GM23338 (cell line): ENCODE measurements around the gene LATS1. TPM values are rescaled to one million over a fixed set of nuclear protein-coding genes. Genes with fewer than 3 reads are reported as not detected.

Experiments
- ATAC-seq: fragments of 200-7000 bp; cut with Tn5 transposase; 3 replicates; pipeline ENCODE4 v1.9.1; 2020
- DNase-seq: peaks from one replicate; pipeline ENCODE4 v3.0.0-alpha.2; 2015; ENCODE audit warnings: low spot score
- H2AFZ ChIP-seq: fragments of 200-600 bp; sonication (generic); 2 replicates; pipeline ENCODE4 v1.8.0; 2016; ENCODE audit warnings: antibody characterized with exemption, mild to moderate bottlenecking, moderate library complexity
- H3F3A ChIP-seq: fragments of 200-600 bp; sonication (generic); replicated peaks from 2 replicates; pipeline ENCODE4 v1.8.0; 2017; ENCODE audit warnings: antibody characterized with exemption, mixed run types, low read depth
- H3K27ac ChIP-seq: fragments of 200-600 bp; sonication (generic); 2 replicates; pipeline ENCODE4 v1.6.1; 2016; ENCODE audit warnings: low read depth
- H3K27me3 ChIP-seq: fragments of 200-600 bp; sonication (generic); 2 replicates; pipeline ENCODE4 v1.8.0; 2016; ENCODE audit warnings: mild to moderate bottlenecking, mixed run types, moderate library complexity; ENCODE audit not compliant: insufficient read depth
- H3K36me3 ChIP-seq: fragments of 200-600 bp; sonication (generic); 2 replicates; pipeline ENCODE4 v1.8.0; 2016; ENCODE audit warnings: mild to moderate bottlenecking; ENCODE audit not compliant: insufficient read depth
- H3K4me1 ChIP-seq: fragments of 200-600 bp; sonication (generic); 2 replicates; pipeline ENCODE4 v1.8.0; 2016; ENCODE audit warnings: mild to moderate bottlenecking, moderate library complexity; ENCODE audit not compliant: insufficient read depth
- H3K4me2 ChIP-seq: fragments of 200-600 bp; sonication (generic); 2 replicates; pipeline ENCODE4 v1.7.1; 2017; ENCODE audit warnings: mixed run types
- H3K4me3 ChIP-seq: fragments of 200-600 bp; sonication (generic); 2 replicates; pipeline ENCODE4 v1.6.1; 2016; ENCODE audit warnings: mixed run types
- H3K79me2 ChIP-seq: fragments of 200-600 bp; sonication (generic); replicated peaks from 2 replicates; pipeline ENCODE4 v1.8.0; 2017; ENCODE audit warnings: mild to moderate bottlenecking; ENCODE audit not compliant: insufficient read depth
- H3K9me2 ChIP-seq: fragments of 200-600 bp; sonication (generic); 2 replicates; pipeline ENCODE4 v1.8.0; 2017; ENCODE audit not compliant: insufficient read depth
- H4K20me1 ChIP-seq: fragments of 200-600 bp; sonication (generic); replicated peaks from 2 replicates; pipeline ENCODE4 v1.8.0; 2017; ENCODE audit warnings: mild to moderate bottlenecking; ENCODE audit not compliant: insufficient read depth
- H3K27ac Mint-ChIP-seq: 2 replicates; pipeline ENCODE4 v1.8.0; 2020; ENCODE audit warnings: inconsistent platforms, mild to moderate bottlenecking, moderate library complexity, mixed read lengths
- H3K27me3 Mint-ChIP-seq: 3 replicates; pipeline ENCODE4 v1.8.0; 2022; ENCODE audit warnings: low read depth, mild to moderate bottlenecking, moderate library complexity, mixed read lengths, inconsistent platforms; ENCODE audit not compliant: insufficient read depth, poor library complexity
- H3K36me3 Mint-ChIP-seq: 3 replicates; pipeline ENCODE4 v1.8.0; 2021; ENCODE audit warnings: low read depth, mild to moderate bottlenecking, inconsistent platforms, moderate library complexity, mixed read lengths
- H3K4me1 Mint-ChIP-seq: 3 replicates; pipeline ENCODE4 v1.8.0; 2020; ENCODE audit warnings: mild to moderate bottlenecking, inconsistent platforms, mixed read lengths
- H3K4me3 Mint-ChIP-seq: 3 replicates; pipeline ENCODE4 v1.8.0; 2021; ENCODE audit warnings: moderate library complexity, mild to moderate bottlenecking, inconsistent platforms, mixed read lengths
- H3K9me3 Mint-ChIP-seq: 3 replicates; pipeline ENCODE4 v1.8.0; 2020; ENCODE audit warnings: moderate library complexity, mild to moderate bottlenecking, inconsistent platforms, mixed read lengths
- CREB1 ChIP-seq: fragments of 250-450 bp; sonication (Bioruptor Pico); IDR thresholded peaks from 2 replicates; pipeline ENCODE4 v1.5.0; 2020; ENCODE audit warnings: low read depth, mild to moderate bottlenecking, moderate library complexity
- EZH2 ChIP-seq: fragments of 200-600 bp; sonication (generic); IDR thresholded peaks from one replicate; pipeline ENCODE4 v1.8.0; 2017; ENCODE audit warnings: antibody characterized with exemption, mild to moderate bottlenecking, low read depth; ENCODE audit not compliant: unreplicated experiment
- JUNB ChIP-seq: IDR thresholded peaks from one replicate; pipeline ENCODE4 v1.6.1; 2016; ENCODE audit warnings: antibody characterized with exemption; ENCODE audit not compliant: unreplicated experiment
- POLR2AphosphoS5 ChIP-seq: IDR thresholded peaks from 2 replicates; pipeline ENCODE4 v1.6.1; 2016; ENCODE audit warnings: antibody characterized with exemption, low read depth
- REST ChIP-seq: IDR thresholded peaks from one replicate; pipeline ENCODE4 v1.6.1; 2018; ENCODE audit warnings: antibody characterized with exemption; ENCODE audit not compliant: unreplicated experiment
- STAT1 ChIP-seq: IDR thresholded peaks from one replicate; pipeline ENCODE4 v1.6.1; 2016; ENCODE audit warnings: antibody characterized with exemption; ENCODE audit not compliant: unreplicated experiment
- ZNF114 ChIP-seq: fragments of 250-450 bp; sonication (Bioruptor Pico); IDR thresholded peaks from 2 replicates; pipeline ENCODE4 v1.5.0; 2020; ENCODE audit warnings: mild to moderate bottlenecking, moderate library complexity
- polyA plus RNA-seq: library from polyadenylated mRNA; unstranded; fragments of >200 nt; fragmentation: Nextera tagmentation; extraction: Ambion mirVana; gene quantifications from 2 replicates; pipeline ENCODE4 v1.2.1, GENCODE V29; 2016
- total RNA-seq: library from RNA; depleted of rRNA; stranded (reverse); fragments of >200 nt; shearing (Covaris generic); gene quantifications from 2 replicates; pipeline ENCODE4 v1.2.3, GENCODE V29; 2014
- TF ChIP-seq, protein P1 (sequence below): IDR thresholded peaks from 2 replicates; pipeline ENCODE4 v1.6.1; 2016; ENCODE audit warnings: antibody characterized with exemption

Gene LATS1
- total and polyA plus RNA-seq, 2 experiments from 2014 or later = 7.5 to 18.8 TPM

DNA sequence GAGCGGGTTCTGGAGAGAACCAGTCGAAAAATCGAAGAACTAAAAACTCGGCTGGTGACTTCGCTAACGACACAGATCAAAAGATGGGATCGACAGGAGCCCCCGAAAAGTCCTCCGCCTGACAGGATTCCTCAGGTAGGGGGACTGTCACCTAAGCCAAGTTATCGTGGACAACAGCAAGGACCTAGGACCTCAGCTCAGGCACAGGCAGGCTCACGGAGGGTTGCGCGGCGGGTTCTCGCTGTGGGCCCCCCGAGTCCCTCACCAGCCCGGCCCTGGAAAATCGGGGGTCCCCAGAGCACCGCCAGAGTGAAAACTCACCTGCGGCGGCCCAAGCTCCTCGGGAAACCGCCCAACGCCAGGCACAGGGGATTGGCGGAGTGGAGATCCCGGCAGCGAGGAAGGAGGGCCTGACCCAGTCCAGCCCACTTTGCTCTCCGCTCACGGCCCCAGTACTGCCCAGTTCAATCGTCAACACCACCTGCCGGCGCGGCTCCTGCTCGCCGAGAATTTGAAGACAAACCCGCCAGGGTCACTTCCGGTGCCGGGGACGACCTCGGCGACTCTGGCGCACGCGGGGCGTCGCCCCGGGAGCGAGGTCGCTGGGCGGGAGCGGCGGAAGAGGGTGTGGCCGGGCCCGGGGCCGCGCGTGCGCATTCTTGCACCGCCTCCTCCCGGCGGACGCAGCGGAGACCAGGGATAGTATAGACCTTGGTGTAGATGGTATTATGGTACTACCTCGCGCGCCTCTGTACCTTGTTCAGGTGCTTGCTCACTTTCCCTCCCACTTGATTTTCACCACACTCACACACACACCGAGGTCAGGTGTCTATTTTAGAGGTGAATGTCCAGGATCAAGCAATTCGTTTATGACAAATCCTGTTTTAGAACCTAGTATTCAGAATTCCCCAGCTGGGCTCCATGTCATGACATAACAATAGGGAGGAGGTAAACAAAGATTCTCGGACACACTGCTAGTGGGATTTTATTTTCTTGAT is 69.5 kb downstream of the LATS1 start, which contains the start of gene KATNA1:
TSS of gene KATNA1 (minus strand) at position 567 of the 998 bp plus-strand sequence. CDS start 10,167 bp downstream, outside the sequence.
- Histone ChIP-seq H3K36me3 (no peaks in the 10 kb centered on the region), H3F3A (peaks cover 12% of the 10 kb centered on the region; the same call in 1 of the 2 replicates), H2AFZ (peak within 1 kb of the TSS; percentile 99), H3K4me1 (peaks cover 12% of the 10 kb centered on the region; the same call in 1 of the 2 replicates), H3K9me2 (no peaks in the 10 kb centered on the region), H3K79me2 (peaks cover 32% of the 10 kb centered on the region), H3K4me3 (peak within 1 kb of the TSS; percentile 91), H3K27me3 (no peaks in the 10 kb centered on the region), H4K20me1 (no peaks in the 10 kb centered on the region; the same call in none of the 2 replicates), H3K27ac (peak within 1 kb of the TSS; percentile 95), H3K4me2 (peak within 1 kb of the TSS; percentile 98)
- DNase-seq = peak; percentile 95
- peak; percentile 94 for ATAC-seq
- peaks cover 5% of the 10 kb centered on the region; the same call in 1 of the 3 replicates for H3K4me1 Mint-ChIP-seq
- no peaks in the 10 kb centered on the region for H3K36me3 Mint-ChIP-seq
- peaks cover 6% of the 10 kb centered on the region for H3K27me3 Mint-ChIP-seq
- H3K4me3 Mint-ChIP-seq = peak within 1 kb of the TSS; percentile 94
- no peaks in the 10 kb centered on the region for H3K9me3 Mint-ChIP-seq
- H3K27ac Mint-ChIP-seq = peak within 1 kb of the TSS; percentile 75
- TF ChIP-seq CREB1 = peak; percentile 75
- TF ChIP-seq ZNF114 (CRISPR knock-in tag) = 0 out of 2 replicates have a peak, but pooled peaks have one; percentile 53
- TF ChIP-seq JUNB = no peak
- TF ChIP-seq, protein P1, sequence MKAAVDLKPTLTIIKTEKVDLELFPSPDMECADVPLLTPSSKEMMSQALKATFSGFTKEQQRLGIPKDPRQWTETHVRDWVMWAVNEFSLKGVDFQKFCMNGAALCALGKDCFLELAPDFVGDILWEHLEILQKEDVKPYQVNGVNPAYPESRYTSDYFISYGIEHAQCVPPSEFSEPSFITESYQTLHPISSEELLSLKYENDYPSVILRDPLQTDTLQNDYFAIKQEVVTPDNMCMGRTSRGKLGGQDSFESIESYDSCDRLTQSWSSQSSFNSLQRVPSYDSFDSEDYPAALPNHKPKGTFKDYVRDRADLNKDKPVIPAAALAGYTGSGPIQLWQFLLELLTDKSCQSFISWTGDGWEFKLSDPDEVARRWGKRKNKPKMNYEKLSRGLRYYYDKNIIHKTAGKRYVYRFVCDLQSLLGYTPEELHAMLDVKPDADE = peak; percentile 68
- no peak for TF ChIP-seq REST
- TF ChIP-seq STAT1 = no peak
- TF ChIP-seq POLR2AphosphoS5 = peak; percentile 91
- no peak for TF ChIP-seq EZH2

- peak overlapping the region; percentile 91 for H3K4me3 ChIP-seq
- H4K20me1 ChIP-seq = no peaks in the 10 kb centered on the region; the same call in none of the 2 replicates
- H3K27me3 Mint-ChIP-seq = peaks cover 6% of the 10 kb centered on the region
- H3K4me2 ChIP-seq = peak overlapping the region; percentile 98
- H3K36me3 Mint-ChIP-seq = peaks cover 1% of the 10 kb centered on the region; the same call in 1 of the 3 replicates
- no peaks in the 10 kb centered on the region for H3K36me3 ChIP-seq
- no peaks in the 10 kb centered on the region for H3K27me3 ChIP-seq
- peak overlapping the region; percentile 94 for H3K4me3 Mint-ChIP-seq
- DNase-seq (no peak), ATAC-seq (no peak)
- peaks cover 16% of the 10 kb centered on the region; the same call in 1 of the 2 replicates for H3F3A ChIP-seq
- H3K4me1 ChIP-seq = peaks cover 12% of the 10 kb centered on the region; the same call in 1 of the 2 replicates
- H3K4me1 Mint-ChIP-seq = peaks cover 5% of the 10 kb centered on the region; the same call in 1 of the 3 replicates
- H3K9me3 Mint-ChIP-seq = no peaks in the 10 kb centered on the region
- H3K27ac ChIP-seq = no peak overlapping the region
- no peak overlapping the region for H2AFZ ChIP-seq
- H3K79me2 ChIP-seq = peaks cover 50% of the 10 kb centered on the region
- no peak overlapping the region for H3K27ac Mint-ChIP-seq
- H3K9me2 ChIP-seq = no peaks in the 10 kb centered on the region
- TF ChIP-seq, protein P1 = no peak
- TF ChIP-seq EZH2 = no peak
These were observed 71.3 kb downstream of the LATS1 start for GRCh38 chr6:149646599-149646998.
